Endothelial cell of umbilical vein (primary cell): ENCODE results near the gene MED23.

Experiments used
- EZH2 ChIP-seq: IDR thresholded peaks from 2 replicates; pipeline ENCODE4 v1.6.1; 2012; ENCODE audit warnings: borderline replicate concordance, low read depth, mild to moderate bottlenecking, moderate library complexity, low read length, inconsistent platforms; ENCODE audit not compliant: severe bottlenecking
- JUN ChIP-seq: IDR thresholded peaks from 2 replicates; pipeline ENCODE4 v1.6.1; 2011; ENCODE audit warnings: borderline replicate concordance, low read depth; ENCODE audit not compliant: insufficient read length, insufficient read depth
- MYC ChIP-seq: IDR thresholded peaks from one replicate; pipeline ENCODE4 v1.6.1; 2011; ENCODE audit warnings: mild to moderate bottlenecking, low read depth, low read length
- POLR2A ChIP-seq: IDR thresholded peaks from 2 replicates; pipeline ENCODE4 v1.6.1; 2012; ENCODE audit warnings: low read depth, mild to moderate bottlenecking, control low read depth, low read length
- TF ChIP-seq, protein P1 (sequence below), 2 donors: IDR thresholded peaks; 1 replicate in 1 of 2; 2 replicates in 1 of 2; pipeline ENCODE4 v1.5.1; 2011; ENCODE audit warnings: low read length in 2 of 2, mild to moderate bottlenecking in 2 of 2, moderate library complexity in 2 of 2, control low read depth in 1 of 2, inconsistent platforms in 1 of 2, low read depth in 1 of 2; ENCODE audit not compliant: insufficient read depth in 1 of 2; ENCODE audit errors: extremely low read depth in 1 of 2
- TF ChIP-seq, protein P2 (sequence below): IDR thresholded peaks from 2 replicates; pipeline ENCODE4 v1.6.1; 2011; ENCODE audit not compliant: insufficient read depth, insufficient read length

DNA sequence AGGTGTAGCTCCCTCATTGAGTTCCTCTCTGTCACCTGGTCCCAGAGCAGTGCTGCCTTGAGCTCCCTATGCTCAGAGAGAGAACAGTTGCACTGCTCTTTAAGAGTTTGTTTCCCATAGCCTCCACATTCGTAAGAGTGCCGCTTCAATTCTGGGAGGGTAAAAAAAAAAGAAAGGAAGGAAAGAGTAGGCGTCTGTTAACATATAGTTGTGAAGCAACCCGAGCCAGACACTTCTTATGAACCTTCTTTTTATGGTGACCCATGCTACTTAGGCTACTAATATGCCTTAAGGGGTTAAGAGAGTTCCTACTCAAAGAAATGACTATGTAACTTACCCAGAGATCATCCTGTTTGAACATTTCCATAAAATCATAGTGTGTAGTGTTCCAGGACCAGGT lies 59.3 kb downstream of the MED23 start:
- TF ChIP-seq, protein P1, sequence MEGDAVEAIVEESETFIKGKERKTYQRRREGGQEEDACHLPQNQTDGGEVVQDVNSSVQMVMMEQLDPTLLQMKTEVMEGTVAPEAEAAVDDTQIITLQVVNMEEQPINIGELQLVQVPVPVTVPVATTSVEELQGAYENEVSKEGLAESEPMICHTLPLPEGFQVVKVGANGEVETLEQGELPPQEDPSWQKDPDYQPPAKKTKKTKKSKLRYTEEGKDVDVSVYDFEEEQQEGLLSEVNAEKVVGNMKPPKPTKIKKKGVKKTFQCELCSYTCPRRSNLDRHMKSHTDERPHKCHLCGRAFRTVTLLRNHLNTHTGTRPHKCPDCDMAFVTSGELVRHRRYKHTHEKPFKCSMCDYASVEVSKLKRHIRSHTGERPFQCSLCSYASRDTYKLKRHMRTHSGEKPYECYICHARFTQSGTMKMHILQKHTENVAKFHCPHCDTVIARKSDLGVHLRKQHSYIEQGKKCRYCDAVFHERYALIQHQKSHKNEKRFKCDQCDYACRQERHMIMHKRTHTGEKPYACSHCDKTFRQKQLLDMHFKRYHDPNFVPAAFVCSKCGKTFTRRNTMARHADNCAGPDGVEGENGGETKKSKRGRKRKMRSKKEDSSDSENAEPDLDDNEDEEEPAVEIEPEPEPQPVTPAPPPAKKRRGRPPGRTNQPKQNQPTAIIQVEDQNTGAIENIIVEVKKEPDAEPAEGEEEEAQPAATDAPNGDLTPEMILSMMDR (IDR thresholded peaks at IDR 0.05; ENCODE audit: extremely low read depth in 1 of 2, insufficient read depth in 1 of 2, low read depth in 1 of 2, low read length in 2 of 2) = no peak
- TF ChIP-seq POLR2A (no peak), JUN (no peak), EZH2 (no peak), MYC (no peak)
- TF ChIP-seq, protein P2, sequence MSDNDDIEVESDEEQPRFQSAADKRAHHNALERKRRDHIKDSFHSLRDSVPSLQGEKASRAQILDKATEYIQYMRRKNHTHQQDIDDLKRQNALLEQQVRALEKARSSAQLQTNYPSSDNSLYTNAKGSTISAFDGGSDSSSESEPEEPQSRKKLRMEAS = no peak
